HK-2 (cell line): ENCODE results near the gene PDPR.
A peak's percentile ranks its signal among the peaks of the same experiment; 100 is the strongest.
"Not testable (repeated sequence)": the region's sequence is repeated elsewhere in the genome, so short reads cannot be mapped to it uniquely, and the experiment has no call there.

Experiments
- DNase-seq: peaks from one replicate; pipeline ENCODE4 v3.0.0-alpha.2; 2018; ENCODE audit not compliant: unreplicated experiment

The PDPR gene

DNA sequence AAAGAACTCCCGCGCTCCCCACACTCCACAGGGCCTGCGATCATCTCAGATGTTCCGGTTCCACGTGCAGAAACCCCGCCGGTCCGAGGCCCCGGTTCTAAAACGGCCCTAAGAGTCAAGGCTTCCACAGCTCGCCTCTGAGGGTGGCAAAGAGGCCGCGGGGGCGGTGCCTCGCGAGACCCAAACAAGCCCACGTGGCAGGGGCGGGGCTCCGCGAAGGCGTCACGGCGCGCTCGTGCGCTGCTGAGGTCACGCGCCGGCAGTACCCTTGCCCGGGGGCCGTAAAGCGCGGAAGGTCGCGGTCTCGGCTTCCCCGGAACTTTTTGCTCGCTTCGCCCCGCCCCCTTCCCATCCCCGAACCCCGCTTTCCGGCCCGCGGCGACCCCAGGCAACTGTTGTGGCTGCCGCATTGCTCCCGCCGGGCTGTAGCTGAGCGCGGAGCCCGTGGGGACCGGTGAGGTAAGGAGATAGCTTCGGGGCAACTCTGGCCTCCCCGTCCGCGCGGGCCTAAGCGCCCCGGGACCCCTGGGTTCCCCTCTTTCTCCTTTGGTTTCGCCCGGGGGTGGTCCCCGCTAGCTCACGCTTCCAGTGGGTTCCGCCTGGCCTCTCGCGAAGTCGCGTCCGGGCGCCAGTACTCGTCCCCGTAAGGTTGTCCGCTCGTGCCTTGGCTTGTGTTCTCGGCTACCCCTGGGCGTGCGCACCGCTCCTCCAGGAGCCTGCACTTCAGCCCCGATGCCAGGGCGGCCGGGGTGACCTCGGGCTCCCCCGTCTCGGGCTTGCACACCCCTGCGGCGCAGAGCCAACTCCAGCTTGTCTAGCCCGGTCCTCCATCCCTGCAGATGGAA, at the start of gene PDPR:
Gene PDPR, plus strand, starts transcription at position 351 of the 845 bp plus-strand sequence. CDS start 6,161 bp downstream, outside the sequence.
- peak; percentile 82 for DNase-seq

DNA sequence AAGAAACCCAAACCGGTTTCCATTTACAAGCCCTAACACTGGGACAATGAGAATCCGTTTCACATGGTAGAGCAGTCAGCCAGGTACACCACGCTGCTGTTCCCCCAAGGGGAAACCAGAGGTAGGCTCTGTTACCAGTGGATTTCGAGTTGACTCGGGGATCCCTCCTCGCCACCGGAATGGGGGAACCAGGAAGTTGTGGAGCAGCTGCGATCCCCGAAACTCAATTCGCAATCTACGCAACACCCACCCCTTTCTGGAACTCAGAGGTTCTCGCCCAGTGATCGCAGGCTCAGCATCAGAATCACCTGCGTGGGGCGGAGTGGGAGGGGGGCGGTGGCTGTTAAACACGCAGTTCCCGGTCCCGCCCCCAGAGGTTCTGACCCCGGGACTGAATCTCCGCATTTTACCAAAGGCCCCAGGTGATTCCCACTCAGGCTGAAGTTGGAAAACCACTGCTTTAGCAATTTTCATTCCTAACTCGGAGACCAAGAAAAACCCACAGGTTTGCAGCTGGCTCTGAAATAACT, 49.2 kb upstream of the PDPR start:
- DNase-seq: peak; percentile 32

DNA sequence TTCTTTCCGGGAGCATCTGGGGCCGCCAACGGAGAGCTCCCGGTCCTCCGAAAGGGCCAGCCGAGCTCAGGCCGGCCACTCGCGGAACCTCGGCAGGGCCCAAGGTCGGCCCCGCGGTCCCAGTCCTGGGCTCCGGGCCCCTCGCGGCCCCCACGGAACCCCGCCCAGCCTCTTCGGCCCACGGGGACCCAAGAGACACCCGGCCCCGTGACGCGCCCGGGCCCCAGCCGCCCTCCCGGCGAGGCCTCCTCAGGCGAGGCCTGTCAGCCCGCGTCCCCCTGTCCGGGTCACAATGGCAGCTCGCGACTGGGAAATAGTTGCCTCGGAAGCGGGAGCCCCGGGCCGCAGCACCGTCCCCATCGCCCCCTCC, 48.8 kb upstream of the PDPR start:
- not testable (repeated sequence) for DNase-seq

DNA sequence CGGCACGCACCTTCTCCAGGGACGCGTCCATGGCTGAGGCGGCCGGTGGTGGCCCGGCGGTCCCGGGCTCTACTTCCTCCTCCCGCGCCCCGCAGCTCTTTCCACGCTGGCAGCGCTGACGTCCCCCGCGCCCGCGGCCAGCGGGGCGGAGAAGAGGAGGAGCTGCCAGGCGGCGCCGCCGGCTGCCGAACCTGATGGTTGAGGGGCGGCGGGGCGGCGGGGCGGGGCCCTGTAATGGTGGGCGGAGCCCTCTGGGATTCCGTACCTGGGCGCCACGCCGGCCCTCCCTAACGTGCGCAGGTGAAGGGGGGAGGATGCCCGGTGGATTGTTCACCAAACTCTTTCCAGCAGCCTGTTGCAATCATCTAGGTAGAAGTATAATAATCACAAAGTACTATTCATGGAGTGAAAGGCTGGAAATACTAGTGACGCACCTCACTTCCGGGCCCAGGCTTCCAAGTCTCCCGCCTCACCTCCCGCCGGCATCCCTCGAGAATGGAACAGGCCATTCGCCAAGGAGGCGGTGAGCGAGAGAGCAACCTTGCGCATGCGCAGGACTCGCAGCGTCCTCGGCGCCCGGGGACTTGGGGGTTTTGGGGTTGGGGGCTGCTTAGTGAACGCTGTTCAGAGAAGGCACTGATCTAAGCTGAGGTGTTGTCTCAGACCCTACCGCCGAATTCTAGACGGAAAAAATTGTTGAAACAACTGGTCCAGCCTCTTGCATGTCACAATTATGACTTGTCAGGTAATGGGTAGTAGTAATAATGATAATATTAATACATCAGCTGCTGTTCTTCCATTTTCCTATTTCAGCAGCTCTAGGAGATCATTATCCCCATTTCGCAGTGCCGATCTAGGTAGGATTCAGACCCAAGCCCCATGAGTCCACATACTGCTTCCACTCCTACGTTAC, 48.1 kb upstream of the PDPR start:
- peak; percentile 92 for DNase-seq

DNA sequence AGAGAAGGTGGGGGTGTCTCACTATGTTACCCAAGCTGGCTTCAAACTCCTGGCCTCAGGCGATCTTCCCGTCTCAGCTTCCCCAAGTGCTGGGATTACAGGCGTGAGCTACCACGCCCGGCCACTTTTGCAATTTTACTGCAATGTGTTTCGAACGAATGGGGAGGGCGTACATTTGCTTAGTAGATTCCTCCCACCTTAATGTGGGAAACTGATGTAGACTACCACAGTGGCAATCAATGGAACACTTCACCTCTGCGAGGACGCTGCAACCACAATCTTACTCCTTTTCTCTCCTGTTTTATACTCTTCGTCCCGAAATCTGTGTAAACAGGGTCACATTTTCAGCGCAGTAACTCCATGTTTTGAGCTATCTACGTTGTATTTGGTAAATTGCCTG, 47.4 kb upstream of the PDPR start:
- DNase-seq: not testable (repeated sequence)

DNA sequence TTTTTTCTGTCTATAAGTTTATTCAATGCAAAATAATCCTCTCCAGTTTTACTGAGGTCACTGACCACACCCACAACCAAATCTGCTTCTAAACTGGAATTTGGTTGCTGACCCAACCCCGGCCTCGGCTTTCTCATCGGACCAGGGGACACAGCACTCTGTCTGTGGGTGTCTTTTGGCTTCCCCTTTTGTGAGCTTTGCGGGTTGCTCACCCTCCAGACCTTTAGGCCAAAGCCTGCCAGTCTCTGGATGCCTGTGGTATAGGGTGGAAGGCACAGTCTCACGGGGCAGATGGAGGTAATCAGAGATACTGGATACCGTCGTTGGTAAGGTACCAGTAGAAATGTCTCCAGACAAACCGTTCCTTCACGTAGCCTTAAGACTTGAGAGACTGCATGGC, 35.1 kb upstream of the PDPR start:
- DNase-seq: not testable (repeated sequence)

DNA sequence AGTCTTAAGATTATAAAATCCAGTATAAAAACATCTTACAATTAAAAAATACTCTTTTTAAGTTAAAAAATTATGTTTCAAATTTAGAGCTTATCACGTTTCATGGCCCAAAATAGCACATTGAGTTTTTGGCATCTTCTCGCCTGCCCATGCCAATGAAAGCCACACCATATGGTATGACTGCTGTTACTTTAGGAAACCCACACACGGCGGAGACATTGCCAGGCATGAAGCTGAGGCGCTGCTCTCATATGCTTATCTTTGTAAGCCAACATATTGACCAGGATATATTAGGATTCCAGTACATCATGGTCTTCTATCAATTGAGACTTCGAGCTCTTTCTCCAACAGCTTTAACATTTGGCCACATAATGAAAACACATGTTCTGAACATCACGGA, 32.9 kb upstream of the PDPR start:
- not testable (repeated sequence) for DNase-seq

DNA sequence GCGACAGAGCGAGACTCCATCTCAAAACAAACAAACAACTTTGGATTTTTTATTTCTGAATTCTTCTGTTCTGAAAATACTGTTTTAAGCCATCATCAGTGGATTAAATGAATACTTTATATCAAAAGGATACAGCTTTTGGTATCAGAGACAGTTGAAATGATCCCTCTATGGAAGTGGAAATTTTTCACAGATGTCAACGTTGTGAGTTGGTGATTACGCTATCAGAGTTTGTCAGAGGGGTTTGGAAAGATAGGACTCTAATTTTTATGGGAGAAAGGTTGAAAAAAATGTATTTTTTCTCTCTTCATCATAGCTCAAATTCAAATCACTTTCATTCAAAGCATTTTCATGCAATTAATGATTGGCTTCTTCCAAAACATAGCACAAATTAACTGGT, 30.2 kb upstream of the PDPR start:
- not testable (repeated sequence) for DNase-seq

DNA sequence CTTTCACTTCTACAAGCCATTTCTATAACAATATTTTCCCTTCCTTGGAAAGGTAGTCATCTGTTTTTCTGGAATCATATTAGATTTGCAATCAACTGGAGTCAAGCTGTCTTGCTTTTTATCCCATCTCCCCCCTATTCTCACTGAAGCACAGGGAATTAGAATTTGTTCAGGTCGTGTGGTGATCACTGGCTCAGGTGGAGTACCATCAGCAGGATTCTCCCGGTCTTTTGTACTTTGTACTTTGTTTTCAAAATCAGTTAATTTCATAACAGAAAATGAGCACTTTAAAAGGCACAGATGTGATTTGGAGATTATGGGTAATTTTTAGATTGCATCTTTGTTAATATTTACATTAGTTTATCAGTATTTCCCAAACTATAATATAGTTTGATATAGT, 26.0 kb upstream of the PDPR start:
- DNase-seq: not testable (repeated sequence)

DNA sequence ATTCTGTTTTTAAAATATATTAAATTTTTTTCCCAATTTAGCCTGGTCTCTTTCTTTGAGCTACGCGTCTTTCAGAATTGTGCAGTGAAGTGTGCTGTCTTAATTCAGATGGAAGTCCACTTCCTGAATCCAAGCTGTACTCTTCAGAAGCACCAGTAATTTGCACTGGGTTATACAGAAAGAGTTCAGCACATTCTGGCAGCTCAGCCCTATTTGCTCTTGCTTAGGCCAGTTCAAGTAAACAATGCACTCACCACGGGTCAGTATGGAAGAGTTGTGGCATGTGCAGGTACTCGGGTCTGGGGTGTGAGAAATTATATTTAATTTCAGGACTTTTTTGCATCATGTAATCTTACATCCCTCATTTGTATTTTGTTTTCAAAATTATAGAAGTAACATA, 25.3 kb upstream of the PDPR start:
- not testable (repeated sequence) for DNase-seq

DNA sequence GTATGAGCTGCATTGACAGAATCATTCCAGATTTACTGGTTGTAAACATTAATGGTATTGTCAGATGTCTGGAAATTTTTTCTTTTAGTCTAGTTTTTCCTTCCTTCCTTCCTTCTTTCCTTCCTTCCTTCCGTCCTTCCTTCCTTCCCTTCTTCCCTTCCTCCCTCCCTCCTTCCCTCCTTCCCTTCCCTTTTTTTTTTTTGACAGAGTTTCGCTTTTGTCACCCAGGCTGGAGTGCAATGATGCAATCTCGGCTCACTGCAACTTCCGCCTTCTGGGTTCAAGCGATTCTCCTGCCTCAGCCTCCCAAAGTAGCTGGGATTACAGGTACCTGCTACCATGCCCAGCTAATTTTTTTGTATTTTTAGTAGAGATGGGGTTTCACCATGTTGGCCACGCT, 24.8 kb upstream of the PDPR start:
- not testable (repeated sequence) for DNase-seq

DNA sequence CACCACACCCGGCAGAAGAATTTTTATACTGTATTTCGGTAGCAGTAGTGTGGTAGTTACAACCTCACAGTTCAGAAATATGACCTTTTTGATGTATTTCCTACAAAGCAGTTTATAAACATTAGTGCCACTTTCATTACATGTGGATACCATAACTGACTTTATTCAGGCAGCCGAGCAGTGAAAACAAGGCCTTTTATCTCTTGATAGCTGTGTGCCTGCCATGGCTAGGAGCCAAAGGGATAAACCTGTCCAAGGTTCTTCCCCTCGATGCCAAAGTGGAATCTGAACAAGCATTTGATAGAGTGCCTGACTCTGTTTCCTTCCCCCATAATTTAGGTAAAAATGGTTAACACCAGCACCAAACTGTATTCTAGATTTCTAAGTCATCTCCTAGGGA, 23.0 kb upstream of the PDPR start:
- DNase-seq: not testable (repeated sequence)

DNA sequence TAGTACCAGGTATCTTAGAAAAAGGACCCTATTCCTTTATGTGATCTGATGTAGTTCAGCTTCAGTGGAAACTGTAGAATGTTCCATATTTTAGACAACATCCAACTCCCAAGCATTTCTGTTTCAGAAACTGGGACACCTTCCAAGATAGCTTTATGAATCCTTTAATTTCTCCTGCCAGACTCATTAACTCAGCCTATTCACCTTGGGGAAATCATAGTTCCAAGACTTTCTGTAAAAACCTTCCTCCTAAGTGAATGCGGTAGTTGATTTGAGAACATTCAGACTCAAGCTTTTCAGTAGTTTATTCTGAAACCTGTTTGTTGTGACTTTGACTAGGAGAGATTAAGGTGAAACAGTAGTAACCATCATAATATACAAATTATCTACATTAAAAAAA, 20.0 kb upstream of the PDPR start:
- not testable (repeated sequence) for DNase-seq

DNA sequence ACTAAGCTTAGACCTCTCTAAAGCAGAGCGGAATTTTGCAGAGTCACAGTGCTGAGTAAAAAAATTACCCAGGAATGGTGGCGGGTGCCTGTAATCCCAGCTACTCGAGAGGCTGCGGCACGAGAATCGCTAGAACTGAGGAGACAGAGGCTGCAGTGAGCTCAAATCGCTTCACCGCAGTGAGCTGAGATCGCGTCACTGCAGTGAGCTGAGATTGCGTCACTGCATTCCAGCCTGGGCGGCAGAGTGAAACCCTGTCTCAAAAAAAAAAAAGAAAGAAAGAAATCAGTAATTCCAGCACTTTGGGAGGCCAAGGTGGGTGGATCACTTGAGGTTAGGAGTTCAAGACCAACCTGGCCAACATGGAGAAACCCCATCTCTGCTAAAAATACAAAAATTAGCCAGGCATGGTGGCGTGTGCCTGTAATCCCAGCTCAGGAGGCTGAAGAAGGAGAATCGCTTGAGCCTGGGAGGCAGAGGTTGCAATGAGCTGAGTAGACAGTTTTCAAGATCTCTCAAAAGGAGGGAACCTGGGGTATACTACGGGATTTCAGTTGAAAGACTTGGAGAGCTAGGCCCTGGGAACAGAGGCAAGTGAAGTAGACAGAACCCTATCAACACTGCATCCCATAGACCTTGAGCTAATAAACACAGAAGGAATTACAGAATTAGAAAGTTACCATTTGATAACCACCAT, 4.4 kb upstream of the PDPR start:
- DNase-seq: not testable (repeated sequence)

DNA sequence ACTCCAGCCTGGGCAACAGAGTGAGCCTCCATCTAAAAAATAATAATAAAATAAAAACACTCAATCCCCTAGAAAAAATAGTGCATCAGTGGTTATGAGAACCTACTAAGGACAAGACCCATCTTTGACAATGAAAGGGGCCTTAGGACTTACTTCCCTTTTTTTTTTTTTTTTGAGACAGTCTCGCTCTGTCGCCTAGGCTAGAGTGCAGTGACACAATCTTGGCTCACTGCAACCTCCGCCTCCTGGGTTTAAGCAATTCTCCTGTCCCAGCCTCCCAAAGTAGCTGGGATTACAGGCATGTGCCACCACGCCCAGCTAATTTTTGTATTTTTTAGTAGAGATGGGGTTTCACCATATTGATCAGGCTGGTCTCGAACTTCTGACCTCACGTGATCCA, 2.0 kb upstream of the PDPR start:
- not testable (repeated sequence) for DNase-seq

DNA sequence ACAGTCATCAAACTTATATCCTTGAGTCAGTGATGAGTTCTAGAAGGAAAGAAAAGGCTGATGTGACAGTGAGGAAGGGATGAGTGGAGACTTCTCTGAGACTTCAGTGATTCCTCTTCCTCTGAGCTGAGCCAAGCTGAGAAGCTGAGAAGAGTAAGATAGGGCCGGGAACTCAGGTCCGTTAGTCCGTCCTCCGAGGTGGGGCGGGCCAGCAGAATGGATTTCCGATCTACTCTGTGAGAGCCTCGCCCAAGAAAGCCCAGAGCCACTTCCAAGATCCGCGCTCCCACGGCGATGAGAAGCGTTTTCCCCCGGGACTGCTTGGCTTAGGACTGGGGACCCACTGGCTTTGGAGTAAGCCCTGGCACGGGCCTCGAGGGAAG, 542 bp upstream of the PDPR start:
- not testable (repeated sequence) for DNase-seq

DNA sequence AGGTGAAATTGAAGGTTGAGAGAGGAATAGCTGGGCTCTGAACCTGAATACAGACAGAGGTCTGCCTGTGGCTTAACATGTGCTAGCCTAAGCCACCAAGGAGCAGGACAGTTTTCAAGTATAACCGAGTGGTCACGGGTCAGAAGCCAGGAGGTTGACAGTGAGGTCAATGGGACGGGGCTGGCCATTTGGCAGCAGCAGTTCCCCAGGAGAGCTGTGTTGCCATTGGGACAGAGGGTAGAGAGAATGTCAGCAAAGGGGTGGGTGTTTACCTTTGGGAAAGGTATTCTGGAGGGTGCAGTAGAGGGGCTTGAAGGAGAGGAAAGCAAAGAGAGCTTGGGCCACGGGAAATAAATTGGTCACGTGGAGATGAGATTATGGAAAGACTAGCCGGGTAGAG, 4.2 kb downstream of the PDPR start:
- not testable (repeated sequence) for DNase-seq

DNA sequence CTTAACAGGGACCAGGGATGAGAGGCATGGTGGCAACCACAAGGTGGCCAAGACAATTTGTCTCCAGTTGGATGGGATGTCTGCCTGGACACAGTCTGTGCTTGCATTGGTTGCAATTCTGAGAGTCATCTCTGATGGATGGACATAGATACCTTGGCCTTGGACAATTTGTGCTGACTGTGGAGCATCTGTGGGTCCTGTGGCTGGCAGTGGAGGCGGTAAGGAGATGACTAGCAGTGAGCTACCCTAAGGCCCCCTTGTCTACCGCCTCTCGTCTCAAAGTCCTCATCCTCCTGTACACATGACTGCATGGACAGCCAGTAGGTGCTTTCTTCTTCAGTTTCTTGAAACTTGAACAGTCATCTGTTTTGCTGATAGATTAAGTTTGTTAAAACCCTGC, 4.6 kb downstream of the PDPR start:
- not testable (repeated sequence) for DNase-seq

DNA sequence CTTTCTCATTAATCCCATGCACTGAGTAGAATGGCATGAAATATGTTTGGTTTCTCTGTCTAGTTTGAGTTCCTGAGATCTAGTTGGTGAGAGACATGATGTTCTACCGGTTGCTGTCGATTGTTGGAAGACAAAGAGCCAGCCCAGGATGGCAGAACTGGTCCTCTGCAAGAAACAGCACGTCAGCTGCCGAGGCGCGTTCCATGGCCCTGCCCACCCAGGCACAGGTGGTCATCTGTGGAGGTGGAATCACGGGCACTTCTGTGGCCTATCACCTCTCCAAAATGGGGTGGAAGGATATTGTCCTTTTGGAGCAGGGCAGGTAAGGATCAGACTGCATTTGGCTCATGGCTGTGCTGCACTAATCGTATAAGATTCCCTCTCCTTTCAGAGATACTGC, 6.3 kb downstream of the PDPR start:
- DNase-seq: not testable (repeated sequence)

DNA sequence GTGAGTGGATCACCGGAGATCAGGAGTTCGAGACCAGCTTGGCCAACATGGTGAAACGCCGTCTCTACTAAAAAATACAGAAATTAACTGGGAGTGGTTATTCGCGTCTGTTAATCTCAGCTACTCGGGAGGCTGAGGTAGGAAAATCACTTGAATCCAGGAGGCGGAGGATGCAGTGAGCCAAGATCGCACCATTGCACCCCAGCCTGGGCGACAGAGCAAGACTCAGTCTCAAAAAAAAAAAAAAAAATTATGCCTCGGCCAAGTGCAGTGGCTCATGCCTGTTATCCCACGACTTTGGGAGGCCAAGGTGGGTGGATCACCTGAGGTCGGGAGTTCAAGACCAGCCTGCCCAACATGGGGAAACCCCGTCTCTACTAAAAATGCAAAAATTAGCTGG, 9.7 kb downstream of the PDPR start:
- DNase-seq: not testable (repeated sequence)

DNA sequence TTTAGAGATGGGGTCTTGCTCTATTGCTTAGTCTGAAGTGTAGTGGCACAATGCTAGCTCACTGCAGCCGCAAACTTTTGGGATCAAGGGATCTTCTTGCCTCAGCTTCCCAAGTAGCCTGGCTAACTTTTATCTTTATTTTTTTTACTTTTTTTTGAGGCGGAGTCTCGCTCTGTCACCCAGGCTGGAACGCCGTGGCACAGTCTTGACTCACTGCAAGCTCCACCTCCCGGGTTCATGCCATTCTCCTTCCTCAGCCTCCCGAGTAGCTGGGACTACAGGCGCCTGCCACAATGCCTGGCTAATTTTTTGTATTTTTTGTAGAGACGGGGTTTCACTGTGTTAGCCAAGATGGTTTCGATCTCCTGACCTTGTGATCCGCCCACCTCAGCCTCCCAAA, 12.1 kb downstream of the PDPR start:
- not testable (repeated sequence) for DNase-seq

DNA sequence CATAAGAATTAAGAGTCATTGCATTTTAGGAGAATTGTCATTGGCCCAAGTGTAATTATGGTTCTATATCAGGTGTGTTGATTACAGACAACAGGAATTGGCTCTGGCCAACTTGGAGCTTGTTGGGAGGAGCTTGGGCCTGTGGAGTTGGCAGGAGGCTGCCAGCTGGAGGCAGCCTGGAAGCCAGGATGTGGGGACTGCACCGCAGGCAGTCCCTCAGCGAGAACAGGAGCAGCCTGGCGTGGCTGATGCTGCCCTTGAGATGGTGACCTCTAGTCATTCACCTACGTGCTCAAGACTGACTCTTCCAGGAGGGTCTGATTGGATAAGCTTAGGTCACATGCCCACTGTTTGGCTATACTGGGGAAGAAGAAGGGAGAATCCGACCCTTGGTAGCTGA, 13.6 kb downstream of the PDPR start:
- not testable (repeated sequence) for DNase-seq
